Mesendoderm (in vitro differentiated cells): ENCODE measurements around the gene SLC35B4.
A peak's percentile ranks its signal among the peaks of the same experiment; 100 is the strongest.

Experiments used
- DNase-seq: peaks from one replicate; pipeline ENCODE4 v3.0.0; 2013
- H2AK5ac ChIP-seq: 2 replicates; pipeline ENCODE4 v1.6.1; 2013; ENCODE audit warnings: low read length, inconsistent platforms
- H2BK120ac ChIP-seq: 2 replicates; pipeline ENCODE4 v1.6.1; 2013; ENCODE audit warnings: low read depth, mild to moderate bottlenecking, low read length, moderate library complexity, mixed read lengths
- H2BK15ac ChIP-seq: replicated peaks from 2 replicates; pipeline ENCODE4 v1.6.1; 2013; ENCODE audit warnings: low read depth, mild to moderate bottlenecking, moderate library complexity
- H2BK5ac ChIP-seq: 2 replicates; pipeline ENCODE4 v1.6.1; 2013; ENCODE audit warnings: low read length, inconsistent platforms
- H3K18ac ChIP-seq: 2 replicates; pipeline ENCODE4 v1.6.1; 2013; ENCODE audit warnings: mild to moderate bottlenecking, low read length, mixed read lengths
- H3K23ac ChIP-seq: one replicate; pipeline ENCODE4 v1.6.1; 2013; ENCODE audit warnings: low read length
- H3K27ac ChIP-seq: 2 replicates; pipeline ENCODE4 v1.5.1; 2013; ENCODE audit warnings: low read depth, mild to moderate bottlenecking, inconsistent platforms, low read length, moderate library complexity
- H3K27me3 ChIP-seq: 2 replicates; pipeline ENCODE4 v1.6.1; 2013; ENCODE audit warnings: low read length, control low read depth, mild to moderate bottlenecking, inconsistent platforms; ENCODE audit not compliant: insufficient read depth, poor library complexity
- H3K36me3 ChIP-seq: 2 replicates; pipeline ENCODE4 v1.6.1; 2013; ENCODE audit warnings: low read length, inconsistent platforms; ENCODE audit not compliant: control insufficient read depth, insufficient read depth
- H3K4ac ChIP-seq: one replicate; pipeline ENCODE4 v1.6.1; 2013; ENCODE audit warnings: low read depth, mild to moderate bottlenecking, low read length, moderate library complexity
- H3K4me1 ChIP-seq: 2 replicates; pipeline ENCODE4 v1.6.1; 2013; ENCODE audit warnings: low read depth, low read length, inconsistent platforms; ENCODE audit not compliant: control insufficient read depth
- H3K4me2 ChIP-seq: 2 replicates; pipeline ENCODE4 v1.6.1; 2013; ENCODE audit warnings: low read length
- H3K4me3 ChIP-seq: 2 replicates; pipeline ENCODE4 v1.5.1; 2013; ENCODE audit warnings: mild to moderate bottlenecking, low read length
- H3K56ac ChIP-seq: one replicate; pipeline ENCODE4 v1.6.1; 2013; ENCODE audit warnings: low read length
- H3K79me1 ChIP-seq: 2 replicates; pipeline ENCODE4 v1.6.1; 2013; ENCODE audit warnings: low read length, inconsistent platforms
- H3K79me2 ChIP-seq: 2 replicates; pipeline ENCODE4 v1.6.1; 2013; ENCODE audit warnings: mild to moderate bottlenecking, low read length; ENCODE audit not compliant: control insufficient read depth, insufficient read depth
- H3K9ac ChIP-seq: 2 replicates; pipeline ENCODE4 v1.6.1; 2013; ENCODE audit warnings: low read length, inconsistent platforms
- H4K5ac ChIP-seq: one replicate; pipeline ENCODE4 v1.6.1; 2013; ENCODE audit warnings: low read length
- H4K8ac ChIP-seq: one replicate; pipeline ENCODE4 v1.6.1; 2013; ENCODE audit warnings: low read depth, mild to moderate bottlenecking, control low read depth, low read length, moderate library complexity
- WGBS: extraction: QIAGEN DNeasy Blood & Tissue Kit; methylation state at CpG from one replicate; pipeline ENCODE4 v1.1.7; 2013; ENCODE audit warnings: low lambda C conversion rate, missing lambda C conversion rate; ENCODE audit not compliant: insufficient coverage; ENCODE audit errors: extremely low coverage; 5-methylcytosine and 5-hydroxymethylcytosine counted together

Gene SLC35B4

GRCh38 chr7:134329614-134330346 is 13.1 kb upstream of the SLC35B4 start:
- Histone ChIP-seq H3K56ac (no peak overlapping the region), H2AK5ac (no peak overlapping the region), H4K5ac (no peak overlapping the region), H3K4ac (no peak overlapping the region), H3K79me2 (no peaks in the 10 kb centered on the region), H3K4me1 (no peaks in the 10 kb centered on the region), H3K18ac (no peak overlapping the region), H3K27me3 (no peaks in the 10 kb centered on the region), H4K8ac (no peak overlapping the region), H2BK120ac (no peak overlapping the region), H3K9ac (no peak overlapping the region), H3K4me2 (no peak overlapping the region), H3K79me1 (no peaks in the 10 kb centered on the region), H3K36me3 (no peaks in the 10 kb centered on the region), H2BK15ac (no peak overlapping the region), H2BK5ac (no peak overlapping the region), H3K23ac (no peak overlapping the region), H3K4me3 (no peak overlapping the region), H3K27ac (no peak overlapping the region)
- no CpG with 5 or more reads among the region's 4 CpGs for WGBS
- DNase-seq: no peak

DNA sequence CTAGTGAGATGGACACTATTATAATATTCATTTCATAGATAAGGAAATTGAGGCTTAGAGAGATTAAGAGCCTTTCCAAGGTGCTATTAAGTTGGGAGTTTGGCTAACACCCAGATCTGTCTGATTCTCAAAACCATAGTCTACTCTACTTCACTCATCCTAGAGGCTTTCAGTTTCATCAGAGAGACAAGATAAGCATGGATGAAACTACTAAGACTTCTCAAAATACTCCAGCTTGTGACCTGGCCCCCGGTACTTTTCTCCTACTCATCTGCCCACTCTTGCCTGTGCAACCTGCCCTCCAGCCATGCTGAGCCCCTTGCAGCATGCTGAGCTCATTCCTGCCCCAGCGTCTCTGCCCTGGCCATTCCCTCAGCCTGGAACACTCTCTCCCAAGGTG is 12.2 kb upstream of the SLC35B4 start:
- H3K4me3 ChIP-seq: no peak overlapping the region
- H3K18ac ChIP-seq: no peak overlapping the region
- H4K8ac ChIP-seq: no peak overlapping the region
- H3K9ac ChIP-seq: no peak overlapping the region
- H3K56ac ChIP-seq: no peak overlapping the region
- H3K23ac ChIP-seq: no peak overlapping the region
- no CpG with 5 or more reads among the region's 2 CpGs for WGBS
- H3K27me3 ChIP-seq: no peaks in the 10 kb centered on the region
- H3K27ac ChIP-seq: no peak overlapping the region
- H3K79me1 ChIP-seq: no peaks in the 10 kb centered on the region
- no peak for DNase-seq
- no peak overlapping the region for H3K4me2 ChIP-seq
- H3K4ac ChIP-seq: no peak overlapping the region
- no peak overlapping the region for H4K5ac ChIP-seq
- H2BK5ac ChIP-seq: no peak overlapping the region
- no peaks in the 10 kb centered on the region for H3K4me1 ChIP-seq
- no peak overlapping the region for H2BK15ac ChIP-seq
- no peak overlapping the region for H2AK5ac ChIP-seq
- no peak overlapping the region for H2BK120ac ChIP-seq
- no peaks in the 10 kb centered on the region for H3K79me2 ChIP-seq
- H3K36me3 ChIP-seq: no peaks in the 10 kb centered on the region

DNA sequence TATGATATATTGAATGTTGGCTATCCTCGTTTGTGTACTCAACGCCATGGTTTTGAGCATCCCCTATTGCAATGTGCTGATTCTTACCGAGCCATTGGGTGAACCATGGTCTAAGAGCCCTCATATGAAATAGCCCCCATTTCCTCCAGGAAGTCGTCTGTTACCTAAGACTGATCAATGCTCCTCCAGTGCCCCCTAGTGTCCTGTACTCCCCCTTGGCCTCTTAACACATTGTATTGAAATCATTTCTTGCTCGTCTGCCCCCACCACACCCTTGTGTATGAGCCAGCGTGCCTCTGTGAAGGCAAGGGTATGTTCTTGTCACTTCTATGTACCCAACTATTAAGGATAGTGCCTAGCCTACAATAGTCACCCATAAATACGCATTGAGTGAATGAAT is 11.2 kb upstream of the SLC35B4 start:
- no peaks in the 10 kb centered on the region for H3K36me3 ChIP-seq
- H4K5ac ChIP-seq: no peak overlapping the region
- H3K4me2 ChIP-seq: no peak overlapping the region
- H3K9ac ChIP-seq: no peak overlapping the region
- no peak overlapping the region for H3K18ac ChIP-seq
- no peaks in the 10 kb centered on the region for H3K79me2 ChIP-seq
- H3K4me3 ChIP-seq: no peak overlapping the region
- no peaks in the 10 kb centered on the region for H3K4me1 ChIP-seq
- no peak overlapping the region for H3K27ac ChIP-seq
- DNase-seq: peak; percentile 87
- H2BK15ac ChIP-seq: no peak overlapping the region
- H3K23ac ChIP-seq: no peak overlapping the region
- H3K27me3 ChIP-seq: no peaks in the 10 kb centered on the region
- H3K4ac ChIP-seq: no peak overlapping the region
- H2AK5ac ChIP-seq: no peak overlapping the region
- WGBS: no CpG with 5 or more reads among the region's 7 CpGs
- H3K79me1 ChIP-seq: no peaks in the 10 kb centered on the region
- H2BK5ac ChIP-seq: no peak overlapping the region
- H3K56ac ChIP-seq: no peak overlapping the region
- no peak overlapping the region for H4K8ac ChIP-seq
- no peak overlapping the region for H2BK120ac ChIP-seq

GRCh38 chr7:134324107-134324506 is 7.4 kb upstream of the SLC35B4 start:
- Histone ChIP-seq H3K4me1 (no peaks in the 10 kb centered on the region), H3K18ac (no peak overlapping the region), H2BK5ac (no peak overlapping the region), H2AK5ac (no peak overlapping the region), H3K56ac (no peak overlapping the region), H3K79me2 (no peaks in the 10 kb centered on the region), H3K23ac (no peak overlapping the region), H2BK120ac (no peak overlapping the region), H3K36me3 (no peaks in the 10 kb centered on the region), H3K4me2 (no peak overlapping the region), H3K9ac (no peak overlapping the region), H3K79me1 (no peaks in the 10 kb centered on the region), H4K5ac (no peak overlapping the region), H3K27me3 (no peaks in the 10 kb centered on the region), H3K4ac (no peak overlapping the region), H3K4me3 (no peak overlapping the region), H4K8ac (no peak overlapping the region), H3K27ac (no peak overlapping the region), H2BK15ac (no peak overlapping the region)
- WGBS: no CpG with 5 or more reads among the region's 2 CpGs
- no peak for DNase-seq

- Histone ChIP-seq H2BK15ac (no peak overlapping the region), H3K79me2 (peaks cover 2% of the 10 kb centered on the region), H3K23ac (no peak overlapping the region), H4K5ac (no peak overlapping the region), H3K18ac (no peak overlapping the region), H4K8ac (no peak overlapping the region), H3K4ac (no peak overlapping the region), H2AK5ac (no peak overlapping the region), H3K36me3 (no peaks in the 10 kb centered on the region), H3K4me2 (no peak overlapping the region), H3K79me1 (peaks cover 3% of the 10 kb centered on the region), H2BK120ac (no peak overlapping the region), H3K27ac (no peak overlapping the region), H2BK5ac (no peak overlapping the region), H3K56ac (no peak overlapping the region), H3K27me3 (no peaks in the 10 kb centered on the region), H3K4me1 (peaks cover 5% of the 10 kb centered on the region), H3K4me3 (no peak overlapping the region), H3K9ac (no peak overlapping the region)
- DNase-seq: peak; percentile 27
- no CpG with 5 or more reads among the region's 5 CpGs for WGBS
Observed at GRCh38 chr7:134320201-134320600, 3.5 kb upstream of the SLC35B4 start.

- H3K27ac ChIP-seq: no peak overlapping the region
- no peak overlapping the region for H3K4me2 ChIP-seq
- peaks cover 5% of the 10 kb centered on the region for H3K4me1 ChIP-seq
- no peak overlapping the region for H3K4ac ChIP-seq
- no peak overlapping the region for H3K23ac ChIP-seq
- no peak overlapping the region for H4K5ac ChIP-seq
- no peak for DNase-seq
- no peak overlapping the region for H3K9ac ChIP-seq
- H4K8ac ChIP-seq: no peak overlapping the region
- no peak overlapping the region for H2BK120ac ChIP-seq
- H3K79me1 ChIP-seq: peaks cover 3% of the 10 kb centered on the region
- H2BK15ac ChIP-seq: no peak overlapping the region
- H2AK5ac ChIP-seq: no peak overlapping the region
- no peak overlapping the region for H2BK5ac ChIP-seq
- no peaks in the 10 kb centered on the region for H3K36me3 ChIP-seq
- H3K27me3 ChIP-seq: no peaks in the 10 kb centered on the region
- H3K56ac ChIP-seq: no peak overlapping the region
- H3K79me2 ChIP-seq: peaks cover 2% of the 10 kb centered on the region
- H3K18ac ChIP-seq: no peak overlapping the region
- H3K4me3 ChIP-seq: no peak overlapping the region
Observed at GRCh38 chr7:134318443-134318842, 1.7 kb upstream of the SLC35B4 start.
